Activated CD4-positive, alpha-beta T cell treated with anti-CD3 and anti-CD28 coated beads for 24 hours (primary cell): ENCODE data around the gene LMBR1.
"Not testable (repeated sequence)": the region's sequence is repeated elsewhere in the genome, so short reads cannot be mapped to it uniquely, and the experiment has no call there.

ENCODE experiments used
- DNase-seq, 2 donors: peaks; one replicate each; pipeline ENCODE4 v3.0.0-alpha.2; 2020; ENCODE audit warnings: low read depth in 2 of 2

Gene LMBR1

GRCh38 chr7:156656598-156656997 is 236.4 kb downstream of the LMBR1 start:
- no peak for DNase-seq

- no peak for DNase-seq
These were observed 237.0 kb downstream of the LMBR1 start for GRCh38 chr7:156655983-156656382.

DNA sequence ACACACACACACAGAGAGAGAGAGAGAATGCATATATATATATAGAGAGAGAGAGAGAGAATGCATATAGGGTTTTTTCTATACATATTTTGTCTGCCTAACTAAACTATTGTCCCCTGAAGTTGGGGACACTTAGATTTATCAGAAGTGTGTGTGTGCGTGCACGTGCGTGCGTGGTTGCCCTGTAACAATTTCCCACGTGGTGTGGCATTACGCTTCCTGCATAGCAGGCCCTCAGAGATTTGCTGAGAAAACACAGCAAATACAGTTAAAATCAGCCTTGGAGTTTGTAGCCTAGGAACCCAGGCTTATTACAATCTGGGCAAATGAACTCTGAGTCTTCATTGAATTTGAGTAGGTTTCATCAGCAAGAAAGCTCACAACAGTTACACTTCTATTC is 237.7 kb downstream of the LMBR1 start:
- DNase-seq: no peak

GRCh38 chr7:156654511-156655234 is 238.3 kb downstream of the LMBR1 start:
- DNase-seq: no peak

GRCh38 chr7:156652886-156653568 is 240.0 kb downstream of the LMBR1 start:
- no peak for DNase-seq

GRCh38 chr7:156651474-156651873 is 241.5 kb downstream of the LMBR1 start:
- DNase-seq: no peak

- no peak for DNase-seq
These were observed 242.9 kb downstream of the LMBR1 start for GRCh38 chr7:156650042-156650441.

DNA sequence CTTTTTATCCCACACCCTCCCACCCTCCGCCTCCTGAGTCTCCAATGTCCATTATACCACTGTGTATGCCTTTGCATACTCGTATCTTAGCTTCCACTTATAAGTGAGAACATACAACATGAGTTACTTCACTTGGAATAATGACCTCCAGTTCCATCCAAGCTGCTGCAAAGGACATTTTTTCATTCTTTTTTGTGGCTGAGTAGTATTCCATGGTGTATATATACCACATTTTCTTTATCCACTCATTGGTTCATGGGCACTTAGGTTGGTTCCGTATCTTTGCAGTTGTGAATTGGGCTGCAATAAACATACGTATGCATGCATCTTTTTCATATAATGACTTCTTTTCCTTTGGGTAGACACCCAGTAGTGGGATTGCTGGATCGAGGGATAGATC is 245.7 kb downstream of the LMBR1 start:
- not testable (repeated sequence) for DNase-seq

GRCh38 chr7:156642306-156643045 is 250.5 kb downstream of the LMBR1 start:
- no peak for DNase-seq

- DNase-seq: peak; percentile 22 to 37
These were observed 252.0 kb downstream of the LMBR1 start for GRCh38 chr7:156640949-156641485.

DNA sequence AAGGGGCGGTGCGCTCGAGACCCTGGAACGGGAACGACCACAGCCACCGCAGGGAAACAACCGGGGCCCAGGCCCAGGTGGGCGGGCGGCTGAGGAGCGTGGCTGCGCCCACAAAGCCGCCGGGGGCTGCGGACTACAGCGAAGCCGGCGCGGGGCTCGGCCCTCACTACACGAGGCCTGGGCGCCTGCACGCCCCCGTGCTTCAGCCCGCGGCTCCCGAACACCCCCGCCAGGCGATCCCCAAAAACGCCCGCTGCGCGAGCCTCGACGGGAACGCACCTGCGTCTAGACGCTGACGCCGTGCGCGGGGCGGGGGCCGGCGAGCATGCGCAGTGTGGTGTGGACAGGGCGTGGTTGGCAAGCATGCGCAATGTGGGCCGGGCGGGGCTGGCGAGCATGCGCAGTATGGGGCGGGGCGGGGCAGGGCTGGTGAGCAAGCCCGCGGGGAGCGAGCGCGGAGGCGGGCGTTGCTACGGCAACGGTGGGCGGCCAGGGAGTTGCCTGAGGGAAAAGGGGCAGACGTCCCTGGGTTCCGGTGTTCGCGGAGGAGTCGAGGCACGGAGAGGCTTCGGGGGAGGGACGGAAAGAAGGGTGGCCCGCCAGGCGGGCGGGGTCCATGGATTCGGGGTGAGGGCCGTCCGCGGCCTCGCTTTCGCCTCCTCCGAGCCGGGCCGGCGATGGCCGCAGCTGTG is 252.6 kb downstream of the LMBR1 start, which contains the start of gene RNF32:
Gene RNF32 (plus strand): TSS at position 518 of the 692 bp plus-strand sequence. CDS start 3,104 bp downstream, outside the sequence.
- peak; percentile 97 to 100 for DNase-seq

DNA sequence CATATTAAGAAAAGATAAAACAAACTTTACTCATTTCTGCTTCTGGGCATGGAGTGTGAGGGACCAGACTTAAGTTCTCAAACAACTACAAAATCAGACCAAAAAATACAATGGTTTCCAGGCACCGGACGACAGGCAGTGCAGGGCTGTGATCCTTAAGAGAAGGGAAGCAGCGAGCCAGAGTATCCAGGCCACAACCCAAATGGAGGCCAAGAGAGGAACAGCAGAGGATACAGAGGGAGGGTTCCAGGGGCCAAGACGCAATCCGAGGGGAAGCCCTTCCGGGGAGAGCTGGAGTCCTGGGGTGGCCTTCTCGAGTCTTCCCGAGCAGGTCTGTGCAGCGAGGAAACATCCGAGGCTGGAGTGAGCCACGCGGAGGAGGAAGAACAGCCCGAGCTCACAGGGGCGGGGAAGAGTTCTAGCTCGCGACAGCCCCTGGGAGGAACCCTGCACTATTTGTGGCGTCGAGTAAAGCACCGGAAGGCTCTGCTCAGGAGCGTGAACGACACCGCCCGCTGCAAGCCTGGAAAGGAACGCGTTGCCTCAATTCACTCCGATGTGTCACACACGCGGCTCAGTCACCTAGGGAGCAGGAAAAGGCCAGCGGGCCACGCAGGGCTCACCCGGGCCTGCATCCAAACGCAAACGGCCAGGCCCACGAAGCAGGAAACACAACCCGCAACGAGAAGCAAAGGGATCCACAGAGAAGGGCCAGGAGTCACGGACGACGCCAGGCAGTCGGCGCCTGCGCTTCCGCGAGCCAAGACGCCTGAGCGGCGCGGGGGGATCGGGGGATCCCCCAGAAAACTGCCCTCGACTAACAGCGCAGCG is 253.3 kb downstream of the LMBR1 start:
- DNase-seq: no peak

- DNase-seq: no peak
These were observed 254.4 kb downstream of the LMBR1 start for GRCh38 chr7:156638443-156639077.

- not testable (repeated sequence) for DNase-seq
These were observed 255.9 kb downstream of the LMBR1 start for GRCh38 chr7:156637093-156637492.

- no peak for DNase-seq
These were observed 257.2 kb downstream of the LMBR1 start for GRCh38 chr7:156635529-156636385.

DNA sequence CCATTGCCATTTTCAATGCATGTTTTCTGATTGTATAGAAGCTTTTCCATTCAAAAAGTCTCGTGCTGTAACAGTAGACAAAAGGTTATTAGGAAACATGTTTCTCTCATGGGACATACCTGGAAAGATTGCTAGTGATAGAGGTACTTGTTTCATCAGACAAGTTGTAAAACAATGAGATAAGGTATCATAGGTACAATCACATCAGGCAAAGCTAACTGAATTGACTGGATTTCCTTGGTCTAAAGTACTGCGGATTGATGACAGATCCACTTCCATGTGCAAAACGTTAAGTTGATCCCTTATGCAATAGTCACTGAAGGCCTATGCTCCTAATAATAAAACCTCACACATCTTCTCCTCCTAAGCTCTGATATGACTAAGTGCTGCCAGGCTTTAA is 258.9 kb downstream of the LMBR1 start:
- no peak for DNase-seq

- DNase-seq: no peak
These were observed 263.1 kb downstream of the LMBR1 start for GRCh38 chr7:156629873-156630272.

DNA sequence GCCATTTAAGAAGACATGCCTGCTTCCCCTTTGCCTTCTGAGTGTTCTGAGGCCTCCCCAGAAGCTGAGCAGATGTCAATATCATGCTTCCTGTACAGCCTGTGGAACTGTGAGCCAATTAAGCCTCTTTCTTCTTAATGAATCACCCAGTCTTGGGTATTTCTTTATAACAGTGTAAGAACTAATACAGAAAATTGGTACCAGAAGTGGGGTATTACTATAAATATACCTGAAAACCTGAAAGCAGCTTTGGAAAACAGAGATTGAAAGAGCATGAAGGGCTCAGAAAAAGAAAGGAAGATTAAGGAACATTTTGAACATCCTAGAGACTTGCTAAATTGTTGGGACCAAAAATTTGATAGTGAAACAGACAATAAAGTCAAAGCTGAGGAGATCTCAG is 264.4 kb downstream of the LMBR1 start:
- DNase-seq: no peak
